Measurements from ENCODE around the gene DLK2. TPM values are rescaled to one million over a fixed set of nuclear protein-coding genes. Genes with fewer than 3 reads are reported as not detected.
"Not testable (repeated sequence)": the region's sequence is repeated elsewhere in the genome, so short reads cannot be mapped to it uniquely, and the experiment has no call there.

The DLK2 gene
- total RNA-seq, 1 experiment from 2014 or later, result 5.4 TPM

- H3K36me3 ChIP-seq, result no peaks in the 10 kb centered on the region
- no peak overlapping the region for H3K4me3 ChIP-seq
- no peak overlapping the region for H3K27ac ChIP-seq
- no peaks in the 10 kb centered on the region for H3K27me3 ChIP-seq
- H3K4me1 ChIP-seq, result peaks cover 3% of the 10 kb centered on the region; the same call in 1 of the 2 replicates
- no peak for DNase-seq
- H3K9me3 ChIP-seq (replicated peaks), result no peaks in the 10 kb centered on the region
Measured at GRCh38 chr6:43469947-43470346, 14.6 kb upstream of the DLK2 start.

- H3K4me3 ChIP-seq, result no peak overlapping the region
- H3K27ac ChIP-seq, result no peak overlapping the region
- no peaks in the 10 kb centered on the region for H3K4me1 ChIP-seq
- H3K27me3 ChIP-seq, result no peaks in the 10 kb centered on the region
- no peaks in the 10 kb centered on the region for H3K9me3 ChIP-seq (replicated peaks)
- DNase-seq, result no peak
- H3K36me3 ChIP-seq, result no peaks in the 10 kb centered on the region
Measured at GRCh38 chr6:43468748-43469681, 13.7 kb upstream of the DLK2 start.

- Histone ChIP-seq H3K4me1 (no peaks in the 10 kb centered on the region), H3K27ac (no peak overlapping the region), H3K27me3 (no peaks in the 10 kb centered on the region), H3K36me3 (no peaks in the 10 kb centered on the region), H3K4me3 (no peak overlapping the region), H3K9me3 (replicated peaks) (no peaks in the 10 kb centered on the region)
- DNase-seq, result no peak
Measured at GRCh38 chr6:43468240-43468639, 12.9 kb upstream of the DLK2 start.

- H3K27me3 ChIP-seq, result no peaks in the 10 kb centered on the region
- no peak overlapping the region for H3K27ac ChIP-seq
- H3K36me3 ChIP-seq, result no peaks in the 10 kb centered on the region
- no peak for DNase-seq
- H3K4me3 ChIP-seq, result no peak overlapping the region
- peaks cover under 1% of the 10 kb centered on the region; the same call in 1 of the 2 replicates for H3K4me1 ChIP-seq
- H3K9me3 ChIP-seq (replicated peaks), result no peaks in the 10 kb centered on the region
Measured at GRCh38 chr6:43467752-43468151, 12.4 kb upstream of the DLK2 start.

GRCh38 chr6:43467265-43467664, 11.9 kb upstream of the DLK2 start:
- not testable (repeated sequence) for H3K27ac ChIP-seq; H3K4me3 ChIP-seq; H3K4me1 ChIP-seq; H3K9me3 ChIP-seq (replicated peaks); DNase-seq; H3K36me3 ChIP-seq; H3K27me3 ChIP-seq

GRCh38 chr6:43465948-43466347, 10.6 kb upstream of the DLK2 start:
- Histone ChIP-seq H3K4me3 (no peak overlapping the region), H3K4me1 (peaks cover 10% of the 10 kb centered on the region; the same call in 1 of the 2 replicates), H3K27ac (no peak overlapping the region), H3K9me3 (replicated peaks) (no peaks in the 10 kb centered on the region), H3K27me3 (no peaks in the 10 kb centered on the region), H3K36me3 (no peaks in the 10 kb centered on the region)
- DNase-seq, result no peak

GRCh38 chr6:43464337-43464736, 9.0 kb upstream of the DLK2 start:
- no peak for DNase-seq
- H3K27me3 ChIP-seq, result no peaks in the 10 kb centered on the region
- H3K27ac ChIP-seq, result no peak overlapping the region
- no peaks in the 10 kb centered on the region for H3K36me3 ChIP-seq
- H3K4me1 ChIP-seq, result peaks cover 10% of the 10 kb centered on the region; the same call in 1 of the 2 replicates
- H3K4me3 ChIP-seq, result no peak overlapping the region
- H3K9me3 ChIP-seq (replicated peaks), result no peaks in the 10 kb centered on the region

GRCh38 chr6:43461936-43462335, 6.6 kb upstream of the DLK2 start:
- Histone ChIP-seq H3K27me3 (no peaks in the 10 kb centered on the region), H3K4me3 (no peak overlapping the region), H3K27ac (no peak overlapping the region), H3K36me3 (no peaks in the 10 kb centered on the region), H3K4me1 (peaks cover 10% of the 10 kb centered on the region; the same call in 1 of the 2 replicates), H3K9me3 (replicated peaks) (0 out of 2 replicates have a peak, but pooled peaks cover under 1% of the 10 kb centered on the region)
- peak; percentile 31 to 63 for DNase-seq

GRCh38 chr6:43460032-43460431, 4.7 kb upstream of the DLK2 start:
- Histone ChIP-seq H3K9me3 (replicated peaks) (0 out of 2 replicates have a peak, but pooled peaks cover 4% of the 10 kb centered on the region), H3K27ac (no peak overlapping the region)
- DNase-seq, result no peak

GRCh38 chr6:43459535-43459934, 4.2 kb upstream of the DLK2 start:
- no peak overlapping the region for H3K4me3 ChIP-seq
- 0 out of 2 replicates have a peak, but pooled peaks cover 4% of the 10 kb centered on the region for H3K9me3 ChIP-seq (replicated peaks)
- peaks cover 13% of the 10 kb centered on the region; the same call in 1 of the 2 replicates for H3K4me1 ChIP-seq
- DNase-seq, result no peak
- no peak overlapping the region for H3K27ac ChIP-seq
- no peaks in the 10 kb centered on the region for H3K36me3 ChIP-seq
- no peaks in the 10 kb centered on the region for H3K27me3 ChIP-seq

More at GRCh38 chr6:43460032-43460431, 4.7 kb upstream of the DLK2 start:
- H3K27me3 ChIP-seq, result no peaks in the 10 kb centered on the region
- H3K4me3 ChIP-seq, result no peak overlapping the region
- H3K4me1 ChIP-seq, result peaks cover 13% of the 10 kb centered on the region; the same call in 1 of the 2 replicates
- H3K36me3 ChIP-seq, result no peaks in the 10 kb centered on the region

GRCh38 chr6:43458154-43458553, 2.8 kb upstream of the DLK2 start:
- DNase-seq; H3K9me3 ChIP-seq (replicated peaks); H3K36me3 ChIP-seq: not testable (repeated sequence)

GRCh38 chr6:43457643-43458042, 2.3 kb upstream of the DLK2 start:
- no peak overlapping the region for H3K27ac ChIP-seq
- H3K27me3 ChIP-seq, result no peaks in the 10 kb centered on the region
- no peak overlapping the region for H3K4me3 ChIP-seq
- peaks cover 11% of the 10 kb centered on the region; the same call in 1 of the 2 replicates for H3K4me1 ChIP-seq
- 0 out of 2 replicates have a peak, but pooled peaks cover 4% of the 10 kb centered on the region for H3K9me3 ChIP-seq (replicated peaks)
- DNase-seq, result no peak
- H3K36me3 ChIP-seq, result no peaks in the 10 kb centered on the region

More at GRCh38 chr6:43458154-43458553, 2.8 kb upstream of the DLK2 start:
- not testable (repeated sequence) for H3K27ac ChIP-seq, H3K27me3 ChIP-seq, H3K4me3 ChIP-seq
- H3K4me1 ChIP-seq, result peaks cover 13% of the 10 kb centered on the region; the same call in 1 of the 2 replicates

- 0 out of 2 replicates have a peak, but pooled peaks cover 4% of the 10 kb centered on the region for H3K9me3 ChIP-seq (replicated peaks)
- H3K27ac ChIP-seq, result no peak overlapping the region
- 0 out of 2 replicates have a peak, but pooled peaks cover 3% of the 10 kb centered on the region for H3K4me1 ChIP-seq
- peak; percentile 86 to 87 for DNase-seq
- H3K27me3 ChIP-seq, result no peaks in the 10 kb centered on the region
- no peaks in the 10 kb centered on the region for H3K36me3 ChIP-seq
- peak overlapping the region; percentile 58 for H3K4me3 ChIP-seq
Measured at GRCh38 chr6:43454696-43455530, 435 bp downstream of the DLK2 start.

- H3K4me3 ChIP-seq, result peak overlapping the region; percentile 58
Measured at GRCh38 chr6:43454290-43454695, 1.1 kb downstream of the DLK2 start.

More at GRCh38 chr6:43454290-43454695, 1.1 kb downstream of the DLK2 start:
- Histone ChIP-seq H3K9me3 (replicated peaks) (0 out of 2 replicates have a peak, but pooled peaks cover 4% of the 10 kb centered on the region), H3K27ac (no peak overlapping the region), H3K4me1 (0 out of 2 replicates have a peak, but pooled peaks cover 3% of the 10 kb centered on the region), H3K36me3 (no peaks in the 10 kb centered on the region), H3K27me3 (no peaks in the 10 kb centered on the region)
- DNase-seq, result no peak
